Measurements from ENCODE around the gene FRY.

Gene FRY

DNA sequence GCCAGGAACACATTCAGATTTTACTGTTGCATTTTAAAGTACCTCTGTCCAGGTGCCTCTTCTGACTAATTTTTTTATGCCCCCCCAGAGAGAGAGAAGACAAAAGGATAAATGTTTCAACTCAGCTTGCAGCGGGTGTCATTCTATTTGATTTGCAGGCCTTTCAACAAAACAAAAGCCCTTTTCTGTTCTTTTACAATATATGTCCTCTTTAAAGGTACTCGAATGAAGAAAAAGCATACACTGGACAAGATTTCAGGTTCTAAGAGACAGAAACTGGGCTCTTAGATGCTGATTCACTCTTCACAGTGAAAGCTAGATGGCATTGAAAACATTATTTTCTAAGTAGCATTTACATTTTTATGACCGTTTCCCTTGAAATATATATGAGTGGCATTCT is 2.9 kb upstream of the FRY start:
- no peak for DNase-seq (ENCODE audit: low read depth, low spot score)
- no peaks in the 10 kb centered on the region for H3K27me3 ChIP-seq (ENCODE audit: control insufficient read depth, insufficient read depth, low read length)
- no CpG with 5 or more reads among the region's 3 CpGs for WGBS (ENCODE audit: insufficient coverage, insufficient read length)

GRCh38 chr13:32029684-32030083 is 1.9 kb upstream of the FRY start:
- Histone ChIP-seq H3K9me3 (ENCODE audit: control insufficient read depth, insufficient read depth, low read length) (no peaks in the 10 kb centered on the region), H3K27ac (ENCODE audit: low read length) (no peak overlapping the region), H3K27me3 (ENCODE audit: control insufficient read depth, insufficient read depth, low read length) (no peaks in the 10 kb centered on the region), H3K4me3 (ENCODE audit: low read length) (no peak overlapping the region), H3K4me1 (ENCODE audit: control insufficient read depth, insufficient read depth, low read length) (peaks cover 2% of the 10 kb centered on the region; the same call in 1 of the 2 replicates), H3K36me3 (ENCODE audit: control insufficient read depth, insufficient read depth, low read length) (no peaks in the 10 kb centered on the region)
- no CpG with 5 or more reads among the region's 6 CpGs for WGBS (ENCODE audit: insufficient coverage, insufficient read length)
- DNase-seq (ENCODE audit: low read depth, low spot score): no peak

More for the DNA sequence above, 2.9 kb upstream of the FRY start:
- no peak overlapping the region for H3K4me3 ChIP-seq (ENCODE audit: low read length)
- H3K27ac ChIP-seq (ENCODE audit: low read length): no peak overlapping the region
- peaks cover 2% of the 10 kb centered on the region; the same call in 1 of the 2 replicates for H3K4me1 ChIP-seq (ENCODE audit: control insufficient read depth, insufficient read depth, low read length)
- H3K36me3 ChIP-seq (ENCODE audit: control insufficient read depth, insufficient read depth, low read length): no peaks in the 10 kb centered on the region
- H3K9me3 ChIP-seq (ENCODE audit: control insufficient read depth, insufficient read depth, low read length): no peaks in the 10 kb centered on the region

GRCh38 chr13:32031815-32032370 is 319 bp downstream of the FRY start:
- no peak for DNase-seq (ENCODE audit: low read depth, low spot score)
- no peak overlapping the region for H3K27ac ChIP-seq (ENCODE audit: low read length)

DNA sequence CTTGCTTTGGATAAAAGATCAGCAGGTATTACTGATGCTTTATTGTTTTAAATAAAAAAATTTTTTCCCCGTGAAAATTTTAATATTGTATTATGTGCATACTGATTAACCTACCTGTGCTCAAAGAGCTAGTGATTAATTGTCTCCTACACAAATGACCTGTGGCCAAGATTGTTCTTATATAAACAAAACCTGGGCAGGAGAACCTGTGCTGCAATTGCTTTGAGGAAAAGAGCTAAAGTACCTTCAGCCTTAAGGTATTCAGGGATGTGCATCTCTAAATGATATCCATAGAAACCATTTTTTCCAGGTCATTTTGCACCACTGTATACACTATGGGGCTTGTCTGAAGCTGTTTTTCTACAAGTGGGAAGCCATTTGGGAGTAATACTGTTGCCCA is 1.2 kb downstream of the FRY start:
- no peaks in the 10 kb centered on the region for H3K36me3 ChIP-seq (ENCODE audit: control insufficient read depth, insufficient read depth, low read length)
- WGBS (ENCODE audit: insufficient coverage, insufficient read length): no CpG with 5 or more reads among the region's 1 CpG
- H3K4me3 ChIP-seq (ENCODE audit: low read length): no peak overlapping the region
- no peak for DNase-seq (ENCODE audit: low read depth, low spot score)
- H3K9me3 ChIP-seq (ENCODE audit: control insufficient read depth, insufficient read depth, low read length): no peaks in the 10 kb centered on the region
- no peaks in the 10 kb centered on the region for H3K27me3 ChIP-seq (ENCODE audit: control insufficient read depth, insufficient read depth, low read length)
- H3K27ac ChIP-seq (ENCODE audit: low read length): no peak overlapping the region
- H3K4me1 ChIP-seq (ENCODE audit: control insufficient read depth, insufficient read depth, low read length): no peaks in the 10 kb centered on the region

More at GRCh38 chr13:32031815-32032370, 319 bp downstream of the FRY start:
- no CpG with 5 or more reads among the region's 3 CpGs for WGBS (ENCODE audit: insufficient coverage, insufficient read length)
- no peaks in the 10 kb centered on the region for H3K36me3 ChIP-seq (ENCODE audit: control insufficient read depth, insufficient read depth, low read length)
- peak overlapping the region; percentile 64; the same call in 1 of the 2 replicates for H3K4me3 ChIP-seq (ENCODE audit: low read length)
- no peaks in the 10 kb centered on the region for H3K4me1 ChIP-seq (ENCODE audit: control insufficient read depth, insufficient read depth, low read length)
- no peaks in the 10 kb centered on the region for H3K27me3 ChIP-seq (ENCODE audit: control insufficient read depth, insufficient read depth, low read length)
- no peaks in the 10 kb centered on the region for H3K9me3 ChIP-seq (ENCODE audit: control insufficient read depth, insufficient read depth, low read length)

DNA sequence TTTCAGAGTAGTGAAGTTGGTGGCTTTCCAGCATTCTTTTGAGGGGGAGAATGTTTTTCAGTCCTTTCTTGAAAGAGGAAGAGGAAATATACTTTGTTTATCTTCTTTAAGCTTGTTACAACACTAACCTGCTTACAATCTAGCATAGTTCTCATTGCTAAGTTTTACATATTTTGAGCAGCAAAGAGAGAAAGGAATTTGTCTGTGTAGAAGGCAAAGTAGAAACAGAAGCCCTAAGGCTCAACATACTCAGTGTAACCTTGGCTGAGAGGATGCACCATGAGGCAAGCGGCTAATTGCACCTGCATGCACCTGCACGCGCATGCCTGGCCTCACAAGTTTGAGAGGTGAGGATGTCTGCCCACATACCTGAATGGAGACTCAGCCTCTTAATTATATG is 2.2 kb downstream of the FRY start:
- DNase-seq (ENCODE audit: low read depth, low spot score): no peak
- Histone ChIP-seq H3K4me1 (ENCODE audit: control insufficient read depth, insufficient read depth, low read length) (no peaks in the 10 kb centered on the region), H3K27ac (ENCODE audit: low read length) (no peak overlapping the region), H3K9me3 (ENCODE audit: control insufficient read depth, insufficient read depth, low read length) (no peaks in the 10 kb centered on the region), H3K4me3 (ENCODE audit: low read length) (no peak overlapping the region), H3K36me3 (ENCODE audit: control insufficient read depth, insufficient read depth, low read length) (no peaks in the 10 kb centered on the region), H3K27me3 (ENCODE audit: control insufficient read depth, insufficient read depth, low read length) (no peaks in the 10 kb centered on the region)
- WGBS (ENCODE audit: insufficient coverage, insufficient read length): no CpG with 5 or more reads among the region's 3 CpGs

DNA sequence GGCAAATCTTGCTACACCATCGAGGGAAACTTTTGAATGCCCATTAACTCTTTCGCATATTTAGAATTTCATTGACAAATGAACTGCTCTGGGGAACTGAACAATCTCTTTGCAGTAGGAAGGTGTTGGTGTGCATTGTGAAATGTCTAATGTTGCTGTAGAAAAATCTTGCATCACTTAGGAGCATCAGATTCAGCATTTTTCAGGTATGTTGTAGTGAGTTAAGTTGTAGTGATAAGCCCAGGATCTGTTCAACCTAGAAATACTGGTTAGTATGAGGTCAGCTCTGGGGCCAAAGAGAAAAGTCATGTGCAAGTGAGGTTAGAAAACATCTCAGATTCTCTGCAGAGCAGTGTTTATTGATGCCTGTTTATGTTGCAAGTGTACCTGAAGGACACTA is 4.1 kb downstream of the FRY start:
- no peak overlapping the region for H3K4me3 ChIP-seq (ENCODE audit: low read length)
- H3K27ac ChIP-seq (ENCODE audit: low read length): no peak overlapping the region
- DNase-seq (ENCODE audit: low read depth, low spot score): no peak

GRCh38 chr13:32036126-32036695 is 4.6 kb downstream of the FRY start:
- Histone ChIP-seq H3K36me3 (ENCODE audit: control insufficient read depth, insufficient read depth, low read length) (no peaks in the 10 kb centered on the region), H3K4me3 (ENCODE audit: low read length) (no peak overlapping the region), H3K9me3 (ENCODE audit: control insufficient read depth, insufficient read depth, low read length) (no peaks in the 10 kb centered on the region), H3K4me1 (ENCODE audit: control insufficient read depth, insufficient read depth, low read length) (no peaks in the 10 kb centered on the region), H3K27ac (ENCODE audit: low read length) (no peak overlapping the region), H3K27me3 (ENCODE audit: control insufficient read depth, insufficient read depth, low read length) (no peaks in the 10 kb centered on the region)
- no peak for DNase-seq (ENCODE audit: low read depth, low spot score)
- no CpG with 5 or more reads among the region's 4 CpGs for WGBS (ENCODE audit: insufficient coverage, insufficient read length)

More for the DNA sequence above, 4.1 kb downstream of the FRY start:
- no peaks in the 10 kb centered on the region for H3K4me1 ChIP-seq (ENCODE audit: control insufficient read depth, insufficient read depth, low read length)
- no peaks in the 10 kb centered on the region for H3K27me3 ChIP-seq (ENCODE audit: control insufficient read depth, insufficient read depth, low read length)
- H3K9me3 ChIP-seq (ENCODE audit: control insufficient read depth, insufficient read depth, low read length): no peaks in the 10 kb centered on the region
- H3K36me3 ChIP-seq (ENCODE audit: control insufficient read depth, insufficient read depth, low read length): no peaks in the 10 kb centered on the region
- no CpG with 5 or more reads among the region's 2 CpGs for WGBS (ENCODE audit: insufficient coverage, insufficient read length)

- no peak for DNase-seq (ENCODE audit: low read depth, low spot score)
- Histone ChIP-seq H3K36me3 (ENCODE audit: control insufficient read depth, insufficient read depth, low read length) (no peaks in the 10 kb centered on the region), H3K27ac (ENCODE audit: low read length) (no peak overlapping the region), H3K9me3 (ENCODE audit: control insufficient read depth, insufficient read depth, low read length) (no peaks in the 10 kb centered on the region), H3K4me3 (ENCODE audit: low read length) (no peak overlapping the region), H3K4me1 (ENCODE audit: control insufficient read depth, insufficient read depth, low read length) (no peaks in the 10 kb centered on the region), H3K27me3 (ENCODE audit: control insufficient read depth, insufficient read depth, low read length) (no peaks in the 10 kb centered on the region)
- no CpG with 5 or more reads among the region's 2 CpGs for WGBS (ENCODE audit: insufficient coverage, insufficient read length)
Observed at GRCh38 chr13:32036757-32037156, 5.2 kb downstream of the FRY start.

GRCh38 chr13:32037471-32037870 is 5.9 kb downstream of the FRY start:
- no peaks in the 10 kb centered on the region for H3K4me1 ChIP-seq (ENCODE audit: control insufficient read depth, insufficient read depth, low read length)
- no CpG with 5 or more reads among the region's 2 CpGs for WGBS (ENCODE audit: insufficient coverage, insufficient read length)
- H3K36me3 ChIP-seq (ENCODE audit: control insufficient read depth, insufficient read depth, low read length): no peaks in the 10 kb centered on the region
- DNase-seq (ENCODE audit: low read depth, low spot score): no peak
- no peak overlapping the region for H3K4me3 ChIP-seq (ENCODE audit: low read length)
- no peaks in the 10 kb centered on the region for H3K27me3 ChIP-seq (ENCODE audit: control insufficient read depth, insufficient read depth, low read length)
- H3K27ac ChIP-seq (ENCODE audit: low read length): no peak overlapping the region
- H3K9me3 ChIP-seq (ENCODE audit: control insufficient read depth, insufficient read depth, low read length): no peaks in the 10 kb centered on the region

DNA sequence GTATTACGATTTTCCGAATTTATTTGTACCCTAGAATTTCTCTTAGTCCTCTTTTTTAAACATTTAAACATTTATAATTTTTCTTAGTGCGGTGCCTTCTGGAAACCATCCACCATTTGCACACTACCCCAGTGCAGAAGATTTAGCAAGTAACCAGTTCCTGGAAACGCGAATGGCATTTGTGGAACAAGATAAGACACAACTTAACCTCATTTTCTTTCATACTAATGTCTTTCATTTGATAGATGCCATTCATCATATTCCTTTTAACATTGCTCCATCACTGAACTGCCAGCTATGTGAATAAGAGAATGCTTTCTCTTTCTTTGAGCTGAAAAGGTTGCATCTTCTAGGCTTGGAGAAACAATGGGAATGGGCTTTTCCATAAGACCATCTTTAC is 6.8 kb downstream of the FRY start:
- no peaks in the 10 kb centered on the region for H3K4me1 ChIP-seq (ENCODE audit: control insufficient read depth, insufficient read depth, low read length)
- H3K4me3 ChIP-seq (ENCODE audit: low read length): no peak overlapping the region
- no peaks in the 10 kb centered on the region for H3K27me3 ChIP-seq (ENCODE audit: control insufficient read depth, insufficient read depth, low read length)
- no CpG with 5 or more reads among the region's 5 CpGs for WGBS (ENCODE audit: insufficient coverage, insufficient read length)
- no peaks in the 10 kb centered on the region for H3K9me3 ChIP-seq (ENCODE audit: control insufficient read depth, insufficient read depth, low read length)
- no peak for DNase-seq (ENCODE audit: low read depth, low spot score)
- no peak overlapping the region for H3K27ac ChIP-seq (ENCODE audit: low read length)
- H3K36me3 ChIP-seq (ENCODE audit: control insufficient read depth, insufficient read depth, low read length): no peaks in the 10 kb centered on the region

- no peak for DNase-seq (ENCODE audit: low read depth, low spot score)
- H3K4me1 ChIP-seq (ENCODE audit: control insufficient read depth, insufficient read depth, low read length): no peaks in the 10 kb centered on the region
- H3K27me3 ChIP-seq (ENCODE audit: control insufficient read depth, insufficient read depth, low read length): no peaks in the 10 kb centered on the region
- H3K9me3 ChIP-seq (ENCODE audit: control insufficient read depth, insufficient read depth, low read length): no peaks in the 10 kb centered on the region
- no peaks in the 10 kb centered on the region for H3K36me3 ChIP-seq (ENCODE audit: control insufficient read depth, insufficient read depth, low read length)
- H3K27ac ChIP-seq (ENCODE audit: low read length): no peak overlapping the region
- H3K4me3 ChIP-seq (ENCODE audit: low read length): no peak overlapping the region
Observed at GRCh38 chr13:32039056-32039455, 7.5 kb downstream of the FRY start.
